Stimulated activated naive CD8-positive, alpha-beta T cell treated with anti-CD3 and anti-CD28 coated beads, Interleukin-15, Interleukin-2, amounts not matched to agents 100 ng/mL and 50 ng/mL, for 24 hours (primary cell): Measurements from ENCODE around the gene ARHGAP24.

ENCODE experiments used
- H3K27ac Mint-ChIP-seq: one replicate; pipeline ENCODE4 v1.8.0; 2021; ENCODE audit warnings: mild to moderate bottlenecking, mixed read lengths
- H3K27me3 Mint-ChIP-seq: one replicate; pipeline ENCODE4 v1.8.0; 2021; ENCODE audit warnings: mixed read lengths
- H3K36me3 Mint-ChIP-seq: one replicate; pipeline ENCODE4 v1.8.0; 2021; ENCODE audit warnings: low read depth, mixed read lengths
- H3K4me1 Mint-ChIP-seq: one replicate; pipeline ENCODE4 v1.8.0; 2021; ENCODE audit warnings: low read depth, mixed read lengths
- H3K4me3 Mint-ChIP-seq: one replicate; pipeline ENCODE4 v1.8.0; 2021; ENCODE audit warnings: mild to moderate bottlenecking, mixed read lengths
- H3K9me3 Mint-ChIP-seq: one replicate; pipeline ENCODE4 v1.8.0; 2021; ENCODE audit warnings: mixed read lengths

ARHGAP24 gene

DNA sequence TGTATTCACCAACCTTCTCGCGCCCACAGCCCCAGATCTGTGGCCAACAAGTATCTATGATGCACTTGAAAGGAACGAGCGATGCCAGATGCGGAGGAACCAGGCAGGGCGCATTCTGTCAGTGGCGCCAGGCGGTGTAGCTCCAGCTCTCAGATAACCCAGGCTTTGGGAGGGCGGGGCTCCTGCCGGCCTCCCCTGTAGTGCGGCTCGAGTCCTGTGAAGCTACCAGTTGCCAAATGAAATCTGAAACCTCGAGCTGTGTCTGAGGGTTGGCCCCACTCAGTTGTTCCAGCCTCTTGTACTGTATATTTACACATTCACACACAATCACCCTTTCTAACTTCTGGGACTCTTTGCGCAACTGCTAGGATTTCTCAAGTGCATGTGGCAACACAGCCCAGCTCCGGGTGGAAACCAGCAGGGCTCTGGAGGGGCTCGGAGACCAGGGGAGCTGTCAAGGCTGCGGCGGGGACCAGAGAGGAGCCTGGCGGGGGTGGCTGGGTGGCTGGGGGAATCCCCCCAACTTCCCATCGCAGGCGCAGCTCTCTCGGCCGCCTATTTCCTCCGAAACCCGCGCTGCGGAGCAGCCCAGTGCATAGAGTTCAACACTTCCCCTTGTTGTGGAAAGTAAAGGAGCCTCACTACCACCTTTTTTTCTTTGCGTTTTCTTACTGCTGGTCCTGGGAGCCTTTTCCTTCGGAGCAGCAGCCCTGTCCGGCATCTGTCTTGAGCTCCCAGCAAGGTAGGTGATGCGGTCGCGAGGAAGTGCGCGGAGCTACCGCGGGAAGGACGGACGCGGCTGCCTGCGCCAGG lies at the start of gene ARHGAP24:
Gene ARHGAP24, plus strand, starts transcription at position 333 of the 813 bp plus-strand sequence.
- H3K27me3 Mint-ChIP-seq, result peaks cover 28% of the 10 kb centered on the region
- no peak within 1 kb of the TSS for H3K27ac Mint-ChIP-seq
- no peaks in the 10 kb centered on the region for H3K9me3 Mint-ChIP-seq
- H3K4me3 Mint-ChIP-seq, result peak within 1 kb of the TSS; percentile 69
- H3K4me1 Mint-ChIP-seq, result no peaks in the 10 kb centered on the region
- no peaks in the 10 kb centered on the region for H3K36me3 Mint-ChIP-seq

- H3K36me3 Mint-ChIP-seq, result no peaks in the 10 kb centered on the region
- no peaks in the 10 kb centered on the region for H3K4me1 Mint-ChIP-seq
- H3K27ac Mint-ChIP-seq, result no peak overlapping the region
- H3K4me3 Mint-ChIP-seq, result no peak overlapping the region
- peaks cover 4% of the 10 kb centered on the region for H3K9me3 Mint-ChIP-seq
- H3K27me3 Mint-ChIP-seq, result no peaks in the 10 kb centered on the region
These were observed 48.6 kb upstream of the ARHGAP24 start for GRCh38 chr4:85426366-85426765.

- Mint-ChIP-seq H3K36me3 (no peaks in the 10 kb centered on the region), H3K27me3 (no peaks in the 10 kb centered on the region), H3K4me3 (no peak overlapping the region)
These were observed 47.8 kb upstream of the ARHGAP24 start for GRCh38 chr4:85427123-85427522.

GRCh38 chr4:85430226-85430625 lies 44.7 kb upstream of the ARHGAP24 start:
- H3K27me3 Mint-ChIP-seq, result no peaks in the 10 kb centered on the region
- no peak overlapping the region for H3K4me3 Mint-ChIP-seq
- no peaks in the 10 kb centered on the region for H3K36me3 Mint-ChIP-seq
- H3K9me3 Mint-ChIP-seq, result peaks cover 4% of the 10 kb centered on the region
- no peaks in the 10 kb centered on the region for H3K4me1 Mint-ChIP-seq
- H3K27ac Mint-ChIP-seq, result no peak overlapping the region

More at GRCh38 chr4:85427123-85427522, 47.8 kb upstream of the ARHGAP24 start:
- no peak overlapping the region for H3K27ac Mint-ChIP-seq
- H3K9me3 Mint-ChIP-seq, result peaks cover 4% of the 10 kb centered on the region
- no peaks in the 10 kb centered on the region for H3K4me1 Mint-ChIP-seq

DNA sequence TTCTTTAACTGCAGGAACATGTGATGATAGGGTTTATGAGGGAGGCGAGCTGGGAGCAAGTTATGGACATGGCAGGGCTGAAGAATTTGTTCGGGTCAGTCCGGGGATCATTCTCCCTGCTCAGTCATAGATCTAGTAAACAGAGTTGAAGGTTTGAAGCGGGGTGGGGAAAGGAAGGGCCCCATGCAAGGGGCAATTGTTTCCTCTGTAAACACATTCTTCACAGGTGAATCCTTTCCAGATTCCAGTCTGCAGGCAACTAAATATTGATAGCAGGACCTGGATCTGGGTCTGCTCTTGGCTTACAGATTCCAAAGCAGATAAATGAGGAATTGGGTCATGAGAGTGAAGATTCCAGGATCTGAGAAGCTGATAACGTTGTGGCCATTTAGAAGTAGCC lies 44.3 kb upstream of the ARHGAP24 start:
- Mint-ChIP-seq H3K9me3 (peaks cover 4% of the 10 kb centered on the region), H3K4me1 (no peaks in the 10 kb centered on the region), H3K4me3 (no peak overlapping the region), H3K27ac (no peak overlapping the region), H3K36me3 (no peaks in the 10 kb centered on the region), H3K27me3 (no peaks in the 10 kb centered on the region)

DNA sequence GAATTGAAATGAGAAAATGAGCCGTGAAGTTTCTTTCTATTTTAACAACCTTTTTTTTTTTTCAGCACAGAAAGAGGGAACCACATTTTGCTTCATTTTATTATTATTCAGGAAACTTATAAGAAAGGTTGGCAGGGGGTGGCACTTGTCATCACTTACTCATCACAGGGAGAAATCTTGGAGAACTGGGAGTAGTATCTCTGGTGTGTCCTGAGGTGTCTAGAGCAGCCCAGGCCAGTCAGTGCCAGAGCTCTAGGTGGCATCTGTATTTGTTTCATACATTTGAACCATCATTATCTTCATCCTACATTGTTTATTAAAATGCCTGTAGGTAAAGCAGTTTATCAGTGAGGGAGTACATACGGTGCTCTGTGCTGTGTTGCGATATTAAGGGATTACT lies 43.8 kb upstream of the ARHGAP24 start:
- no peaks in the 10 kb centered on the region for H3K4me1 Mint-ChIP-seq
- H3K27ac Mint-ChIP-seq, result no peak overlapping the region
- H3K27me3 Mint-ChIP-seq, result no peaks in the 10 kb centered on the region
- peaks cover 4% of the 10 kb centered on the region for H3K9me3 Mint-ChIP-seq
- no peaks in the 10 kb centered on the region for H3K36me3 Mint-ChIP-seq
- H3K4me3 Mint-ChIP-seq, result no peak overlapping the region

DNA sequence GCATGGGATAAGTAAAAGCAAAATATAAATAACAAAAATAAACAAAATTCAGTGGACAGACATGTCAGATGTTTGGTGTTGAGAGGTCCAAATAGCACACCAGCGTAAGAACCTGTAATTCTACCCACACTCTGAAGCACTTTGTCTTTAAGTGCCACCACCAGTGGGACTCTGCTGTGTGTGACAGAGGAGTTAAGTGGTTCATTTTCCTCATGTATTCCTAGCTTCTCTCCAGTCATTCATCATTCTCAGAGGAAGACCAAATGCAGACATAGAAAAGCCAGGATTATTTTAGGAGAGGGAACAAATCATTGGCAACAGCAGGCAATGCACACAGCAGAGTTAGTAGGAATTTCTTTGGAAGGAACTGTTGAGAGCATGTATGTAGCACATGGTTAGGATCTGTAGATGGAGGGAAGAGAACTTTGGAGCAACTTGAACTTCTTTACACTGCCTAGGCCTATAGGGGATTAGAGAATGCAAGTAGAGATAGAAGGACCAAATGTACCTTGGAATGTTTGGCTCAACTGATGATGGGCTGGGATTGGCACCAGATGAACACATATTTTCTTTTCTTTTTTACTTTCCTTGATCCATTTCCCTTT lies 43.0 kb upstream of the ARHGAP24 start:
- H3K4me3 Mint-ChIP-seq, result no peak overlapping the region
- H3K9me3 Mint-ChIP-seq, result peaks cover 4% of the 10 kb centered on the region
- H3K4me1 Mint-ChIP-seq, result no peaks in the 10 kb centered on the region
- H3K27ac Mint-ChIP-seq, result no peak overlapping the region
- H3K36me3 Mint-ChIP-seq, result no peaks in the 10 kb centered on the region
- H3K27me3 Mint-ChIP-seq, result no peaks in the 10 kb centered on the region

GRCh38 chr4:85445050-85445639 lies 29.8 kb upstream of the ARHGAP24 start:
- no peak overlapping the region for H3K4me3 Mint-ChIP-seq
- H3K36me3 Mint-ChIP-seq, result no peaks in the 10 kb centered on the region
- no peaks in the 10 kb centered on the region for H3K27me3 Mint-ChIP-seq
- peaks cover 3% of the 10 kb centered on the region for H3K9me3 Mint-ChIP-seq
- no peak overlapping the region for H3K27ac Mint-ChIP-seq
- H3K4me1 Mint-ChIP-seq, result no peaks in the 10 kb centered on the region

DNA sequence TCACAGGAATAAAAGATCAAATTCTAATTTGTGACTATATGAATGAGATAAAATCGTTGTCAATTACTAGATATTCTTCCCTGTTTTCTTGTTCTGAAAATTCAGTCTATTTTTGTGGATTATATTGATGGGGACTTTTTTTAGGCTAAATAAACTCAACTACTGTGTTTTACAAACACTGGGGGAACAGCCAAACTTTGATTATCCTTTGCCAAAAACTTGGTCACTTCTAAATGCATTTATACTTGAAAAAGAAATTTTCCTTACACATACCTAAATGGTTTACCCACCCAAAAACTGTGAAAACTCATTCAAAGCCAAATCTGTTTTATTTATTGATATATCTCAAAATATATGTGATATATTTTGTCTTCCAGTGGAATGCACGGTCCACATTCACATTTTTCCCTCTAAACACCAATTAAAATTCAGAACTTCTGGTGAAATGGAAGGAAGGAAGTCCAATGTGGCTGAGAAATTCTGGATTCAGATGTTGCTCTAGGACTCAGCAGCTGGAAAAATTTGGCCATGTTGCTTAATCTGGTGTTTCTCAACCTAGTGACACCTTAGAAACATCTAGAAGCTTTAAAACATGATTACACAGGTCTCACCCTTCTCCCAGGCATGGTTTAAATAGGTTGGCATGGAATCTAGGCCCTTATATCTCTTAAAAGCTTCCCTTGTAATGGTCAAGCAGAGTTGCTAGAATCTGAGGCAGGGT lies 28.6 kb upstream of the ARHGAP24 start:
- no peak overlapping the region for H3K4me3 Mint-ChIP-seq
- no peaks in the 10 kb centered on the region for H3K36me3 Mint-ChIP-seq
- H3K9me3 Mint-ChIP-seq, result peaks cover 3% of the 10 kb centered on the region
- no peaks in the 10 kb centered on the region for H3K4me1 Mint-ChIP-seq
- H3K27ac Mint-ChIP-seq, result no peak overlapping the region
- H3K27me3 Mint-ChIP-seq, result no peaks in the 10 kb centered on the region

GRCh38 chr4:85448906-85449890 lies 25.8 kb upstream of the ARHGAP24 start:
- Mint-ChIP-seq H3K36me3 (no peaks in the 10 kb centered on the region), H3K27me3 (no peaks in the 10 kb centered on the region), H3K27ac (no peak overlapping the region), H3K4me1 (no peaks in the 10 kb centered on the region), H3K4me3 (no peak overlapping the region), H3K9me3 (no peaks in the 10 kb centered on the region)

GRCh38 chr4:85452058-85452731 lies 22.8 kb upstream of the ARHGAP24 start:
- H3K36me3 Mint-ChIP-seq, result no peaks in the 10 kb centered on the region
- no peak overlapping the region for H3K4me3 Mint-ChIP-seq
- no peak overlapping the region for H3K27ac Mint-ChIP-seq
- no peaks in the 10 kb centered on the region for H3K9me3 Mint-ChIP-seq
- no peaks in the 10 kb centered on the region for H3K27me3 Mint-ChIP-seq
- no peaks in the 10 kb centered on the region for H3K4me1 Mint-ChIP-seq

DNA sequence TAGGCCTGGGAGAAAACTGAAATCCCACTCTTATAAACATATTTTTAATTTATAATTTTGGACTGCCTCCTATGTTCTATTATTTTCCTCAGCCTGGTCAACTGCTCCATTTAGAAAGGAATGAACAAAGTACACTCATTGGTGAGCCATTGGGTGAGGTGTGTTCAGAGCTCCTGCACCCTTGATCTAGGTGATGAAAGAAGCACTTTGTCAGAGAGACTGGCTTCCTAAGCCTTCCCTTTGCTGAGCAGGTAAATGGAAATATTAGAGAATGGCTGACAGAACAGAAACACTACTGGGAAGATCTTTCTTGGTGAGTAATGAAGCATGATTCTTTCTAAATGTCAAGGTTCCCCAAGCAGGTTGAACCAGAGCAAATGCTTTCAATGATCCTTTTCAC lies 19.0 kb upstream of the ARHGAP24 start:
- Mint-ChIP-seq H3K27ac (no peak overlapping the region), H3K27me3 (no peaks in the 10 kb centered on the region), H3K9me3 (no peaks in the 10 kb centered on the region), H3K4me3 (no peak overlapping the region), H3K4me1 (no peaks in the 10 kb centered on the region), H3K36me3 (no peaks in the 10 kb centered on the region)

DNA sequence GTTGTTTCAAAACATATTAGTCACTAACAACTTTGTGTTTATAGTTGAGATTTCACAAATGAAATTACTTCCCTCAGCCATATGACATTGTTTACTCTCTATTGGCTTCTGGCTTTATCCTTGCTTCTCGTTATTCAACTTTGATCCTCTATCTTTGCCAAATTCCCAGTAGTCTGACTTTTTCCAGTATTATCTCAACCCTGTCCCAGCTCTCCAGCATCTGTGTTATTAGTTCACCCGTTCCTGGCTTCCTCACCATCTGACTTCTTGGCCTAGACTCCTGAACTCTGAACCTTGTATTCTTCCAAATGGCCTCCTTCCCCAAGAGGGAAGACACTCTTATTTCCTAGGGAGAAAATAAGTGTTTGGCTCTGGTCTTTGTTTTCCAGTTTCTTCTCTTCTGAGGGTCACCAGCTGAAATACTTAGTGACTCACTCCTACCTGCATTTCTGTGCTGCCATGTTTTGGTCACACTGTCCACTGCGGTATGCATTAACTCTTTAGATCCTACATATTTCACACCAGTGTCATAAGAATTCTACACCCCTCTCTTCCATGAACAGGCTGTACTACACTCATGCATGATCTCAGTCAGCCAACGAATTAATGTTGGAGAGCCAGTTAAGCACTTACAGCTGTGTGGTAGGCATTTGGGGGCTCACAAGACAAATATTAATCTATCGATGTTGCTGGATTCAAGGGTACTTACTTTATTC lies 17.0 kb upstream of the ARHGAP24 start:
- Mint-ChIP-seq H3K9me3 (no peaks in the 10 kb centered on the region), H3K27me3 (no peaks in the 10 kb centered on the region), H3K4me1 (no peaks in the 10 kb centered on the region), H3K36me3 (no peaks in the 10 kb centered on the region), H3K4me3 (no peak overlapping the region), H3K27ac (no peak overlapping the region)
